ENCODE results near the gene SIVA1. TPM values are rescaled to one million over a fixed set of nuclear protein-coding genes. Genes with fewer than 3 reads are reported as not detected.
"Not testable (repeated sequence)": the region's sequence is repeated elsewhere in the genome, so short reads cannot be mapped to it uniquely, and the experiment has no call there.

SIVA1 gene
- total RNA-seq, 1 donor from 2014 or later, result 96.0 TPM

GRCh38 chr14:104743461-104744380, 9.2 kb upstream of the SIVA1 start:
- DNase-seq (ENCODE audit: low spot score), result no peak
- Mint-ChIP-seq H3K9me3 (no peaks in the 10 kb centered on the region), H3K36me3 (ENCODE audit: low read depth) (no peaks in the 10 kb centered on the region), H3K4me1 (ENCODE audit: low read depth) (peaks cover 5% of the 10 kb centered on the region), H3K27ac (no peak overlapping the region), H3K4me3 (ENCODE audit: low read depth) (no peak overlapping the region), H3K27me3 (ENCODE audit: low read depth) (no peaks in the 10 kb centered on the region)
- intact Hi-C loops (cut with micrococcal nuclease), result no loop called here

GRCh38 chr14:104744484-104744883, 8.5 kb upstream of the SIVA1 start:
- no peak overlapping the region for H3K4me3 Mint-ChIP-seq (ENCODE audit: low read depth)
- H3K27me3 Mint-ChIP-seq (ENCODE audit: low read depth), result no peaks in the 10 kb centered on the region
- no peak overlapping the region for H3K27ac Mint-ChIP-seq
- H3K9me3 Mint-ChIP-seq, result no peaks in the 10 kb centered on the region
- no peak for DNase-seq (ENCODE audit: low spot score)
- intact Hi-C loops (cut with micrococcal nuclease), result no loop called here
- no peaks in the 10 kb centered on the region for H3K36me3 Mint-ChIP-seq (ENCODE audit: low read depth)
- H3K4me1 Mint-ChIP-seq (ENCODE audit: low read depth), result peaks cover 5% of the 10 kb centered on the region

GRCh38 chr14:104745431-104745830, 7.5 kb upstream of the SIVA1 start:
- Mint-ChIP-seq H3K36me3 (ENCODE audit: low read depth) (no peaks in the 10 kb centered on the region), H3K9me3 (no peaks in the 10 kb centered on the region), H3K4me1 (ENCODE audit: low read depth) (peaks cover 5% of the 10 kb centered on the region), H3K4me3 (ENCODE audit: low read depth) (no peak overlapping the region), H3K27me3 (ENCODE audit: low read depth) (no peaks in the 10 kb centered on the region), H3K27ac (no peak overlapping the region)
- no peak for DNase-seq (ENCODE audit: low spot score)
- intact Hi-C loops (cut with micrococcal nuclease), result no loop called here

GRCh38 chr14:104746071-104746545, 6.8 kb upstream of the SIVA1 start:
- H3K4me3 Mint-ChIP-seq (ENCODE audit: low read depth), result no peak overlapping the region
- H3K27ac Mint-ChIP-seq, result no peak overlapping the region
- H3K4me1 Mint-ChIP-seq (ENCODE audit: low read depth), result peaks cover 5% of the 10 kb centered on the region
- H3K27me3 Mint-ChIP-seq (ENCODE audit: low read depth), result no peaks in the 10 kb centered on the region
- intact Hi-C loops (cut with micrococcal nuclease), result no loop called here
- H3K9me3 Mint-ChIP-seq, result no peaks in the 10 kb centered on the region
- H3K36me3 Mint-ChIP-seq (ENCODE audit: low read depth), result no peaks in the 10 kb centered on the region
- no peak for DNase-seq (ENCODE audit: low spot score)

- no peaks in the 10 kb centered on the region for H3K36me3 Mint-ChIP-seq (ENCODE audit: low read depth)
- H3K4me3 Mint-ChIP-seq (ENCODE audit: low read depth), result no peak overlapping the region
- DNase-seq (ENCODE audit: low spot score), result no peak
- no peaks in the 10 kb centered on the region for H3K9me3 Mint-ChIP-seq
- H3K27me3 Mint-ChIP-seq (ENCODE audit: low read depth), result no peaks in the 10 kb centered on the region
- H3K27ac Mint-ChIP-seq, result no peak overlapping the region
- intact Hi-C loops (cut with micrococcal nuclease), result no loop called here
- H3K4me1 Mint-ChIP-seq (ENCODE audit: low read depth), result peaks cover 5% of the 10 kb centered on the region
Observed at GRCh38 chr14:104746934-104747481, 5.9 kb upstream of the SIVA1 start.

- no peak overlapping the region for H3K4me3 Mint-ChIP-seq (ENCODE audit: low read depth)
- H3K27ac Mint-ChIP-seq, result no peak overlapping the region
- no peaks in the 10 kb centered on the region for H3K9me3 Mint-ChIP-seq
- no peaks in the 10 kb centered on the region for H3K27me3 Mint-ChIP-seq (ENCODE audit: low read depth)
- H3K4me1 Mint-ChIP-seq (ENCODE audit: low read depth), result peaks cover 5% of the 10 kb centered on the region
- no peak for DNase-seq (ENCODE audit: low spot score)
- intact Hi-C loops (cut with micrococcal nuclease), result no loop called here
- H3K36me3 Mint-ChIP-seq (ENCODE audit: low read depth), result peaks cover under 1% of the 10 kb centered on the region
Observed at GRCh38 chr14:104747876-104748275, 5.1 kb upstream of the SIVA1 start.

- H3K27me3 Mint-ChIP-seq (ENCODE audit: low read depth), result no peaks in the 10 kb centered on the region
- H3K4me3 Mint-ChIP-seq (ENCODE audit: low read depth), result no peak overlapping the region
- intact Hi-C loops (cut with micrococcal nuclease), result no loop called here
- no peaks in the 10 kb centered on the region for H3K9me3 Mint-ChIP-seq
- peaks cover 12% of the 10 kb centered on the region for H3K4me1 Mint-ChIP-seq (ENCODE audit: low read depth)
- H3K27ac Mint-ChIP-seq, result no peak overlapping the region
- peaks cover 8% of the 10 kb centered on the region for H3K36me3 Mint-ChIP-seq (ENCODE audit: low read depth)
- no peak for DNase-seq (ENCODE audit: low spot score)
Observed at GRCh38 chr14:104749111-104749649, 3.8 kb upstream of the SIVA1 start.

GRCh38 chr14:104750056-104750752, 2.7 kb upstream of the SIVA1 start:
- no peak overlapping the region for H3K27ac Mint-ChIP-seq
- DNase-seq (ENCODE audit: low spot score), result no peak
- H3K36me3 Mint-ChIP-seq (ENCODE audit: low read depth), result peaks cover 9% of the 10 kb centered on the region
- H3K4me3 Mint-ChIP-seq (ENCODE audit: low read depth), result no peak overlapping the region
- H3K9me3 Mint-ChIP-seq, result no peaks in the 10 kb centered on the region
- intact Hi-C loops (cut with micrococcal nuclease), result loop anchor here (5.0 to 10.0 kb wide), 2 partner anchors 77 to 275 kb away; partner anchors contain the start of gene CDCA4
- H3K27me3 Mint-ChIP-seq (ENCODE audit: low read depth), result no peaks in the 10 kb centered on the region
- H3K4me1 Mint-ChIP-seq (ENCODE audit: low read depth), result peaks cover 20% of the 10 kb centered on the region

GRCh38 chr14:104750753-104751057, 2.2 kb upstream of the SIVA1 start:
- DNase-seq (ENCODE audit: low spot score); H3K27me3 Mint-ChIP-seq (ENCODE audit: low read depth); H3K9me3 Mint-ChIP-seq; H3K36me3 Mint-ChIP-seq (ENCODE audit: low read depth); H3K4me3 Mint-ChIP-seq (ENCODE audit: low read depth); H3K27ac Mint-ChIP-seq: not testable (repeated sequence)
- intact Hi-C loops (cut with micrococcal nuclease), result loop anchor here (5.0 to 10.0 kb wide), 2 partner anchors 77 to 274 kb away; partner anchors contain the start of gene CDCA4
- peaks cover 21% of the 10 kb centered on the region for H3K4me1 Mint-ChIP-seq (ENCODE audit: low read depth)

- Mint-ChIP-seq H3K36me3 (ENCODE audit: low read depth) (peaks cover 18% of the 10 kb centered on the region), H3K27me3 (ENCODE audit: low read depth) (no peaks in the 10 kb centered on the region), H3K4me1 (ENCODE audit: low read depth) (peaks cover 18% of the 10 kb centered on the region), H3K27ac (peak overlapping the region; percentile 89), H3K9me3 (no peaks in the 10 kb centered on the region), H3K4me3 (ENCODE audit: low read depth) (peak overlapping the region; percentile 88)
- intact Hi-C loops (cut with micrococcal nuclease), result loop anchor here (2.0 to 10.0 kb wide), 5 partner anchors 17 to 273 kb away; partner anchors contain the start of genes ADSS1, AKT1 and CDCA4
- DNase-seq (ENCODE audit: low spot score), result no peak
Observed at GRCh38 chr14:104751539-104752422, 1.2 kb upstream of the SIVA1 start.

GRCh38 chr14:104752423-104752734, 568 bp upstream of the SIVA1 start:
- peak overlapping the region; percentile 89 for H3K27ac Mint-ChIP-seq
- no peaks in the 10 kb centered on the region for H3K9me3 Mint-ChIP-seq
- peak overlapping the region; percentile 88 for H3K4me3 Mint-ChIP-seq (ENCODE audit: low read depth)
- H3K36me3 Mint-ChIP-seq (ENCODE audit: low read depth), result peaks cover 22% of the 10 kb centered on the region
- no peaks in the 10 kb centered on the region for H3K27me3 Mint-ChIP-seq (ENCODE audit: low read depth)
- DNase-seq (ENCODE audit: low spot score), result no peak
- H3K4me1 Mint-ChIP-seq (ENCODE audit: low read depth), result peaks cover 22% of the 10 kb centered on the region
- intact Hi-C loops (cut with micrococcal nuclease), result loop anchor here (2.0 to 10.0 kb wide), 5 partner anchors 16 to 272 kb away; partner anchors contain the start of genes ADSS1, AKT1 and CDCA4

Measured in activated T-helper 2 cell treated with anti-CD3 and anti-CD28 coated beads, Interferon-gamma antibody, Interleukin-2, Interleukin-4, amounts not matched to agents 10 μg/mL and 5 μg/mL and 100 μg/mL, durations not matched to agents 14 hours and 24 hours and 36 hours (primary cell).